B cell (primary cell): Measurements from ENCODE around the gene AGAP1. TPM values are rescaled to one million over a fixed set of nuclear protein-coding genes. Genes with fewer than 3 reads are reported as not detected.
A peak's percentile ranks its signal among the peaks of the same experiment; 100 is the strongest.

ENCODE experiments used
- ATAC-seq: fragments of 200-7000 bp; cut with Tn5 transposase; one replicate; pipeline ENCODE4 v1.10.0; 2021; ENCODE audit warnings: low read depth, mild to moderate bottlenecking, moderate number of reproducible peaks, moderate library complexity
- CTCF ChIA-PET: fragments of 350-600 bp; sonication (Branson Sonifier 250); formaldehyde crosslinking; loops from one replicate; lab custom pipeline; 2021; ENCODE audit warnings: antibody characterized with exemption, inconsistent platforms; lab: Charles Lee
- POLR2A ChIA-PET: fragments of 350-600 bp; sonication (Branson Sonifier 250); formaldehyde crosslinking; loops from one replicate; lab custom pipeline; 2021; ENCODE audit warnings: antibody characterized with exemption; lab: Charles Lee
- DNase-seq: peaks from one replicate; pipeline ENCODE4 v3.0.0; 2013
- H2AFZ ChIP-seq: 2 replicates; pipeline ENCODE4 v1.6.1; 2012; ENCODE audit warnings: mild to moderate bottlenecking, low read depth, low read length; ENCODE audit not compliant: insufficient read depth, poor library complexity, severe bottlenecking
- H3K27ac ChIP-seq, 2 donors: 1 replicate in 1 of 2; 2 replicates in 1 of 2; pipeline ENCODE4 v1.5.1; 2012 to 2013; ENCODE audit warnings: low read length in 2 of 2, mild to moderate bottlenecking in 2 of 2, moderate library complexity in 1 of 2
- H3K27me3 ChIP-seq, 4 experiments: fragments of 200-600 bp in 1 of 4; sonication (generic) in 1 of 4; replicated peaks in 1 of 4; 1 replicate in 2 of 4; 2 replicates in 2 of 4; pipeline versions ENCODE4 v1.6.1 to v1.7.0; 2013 to 2016; ENCODE audit warnings: low read length in 3 of 4, mild to moderate bottlenecking in 2 of 4, mixed read lengths in 1 of 4, moderate library complexity in 1 of 4; ENCODE audit not compliant: insufficient read depth in 4 of 4, control insufficient read depth in 3 of 4; ENCODE audit errors: control extremely low read depth in 1 of 4
- H3K36me3 ChIP-seq, 2 experiments: replicated peaks in 1 of 2; 1 replicate in 1 of 2; 2 replicates in 1 of 2; pipeline versions ENCODE4 v1.6.1 to v1.7.1; 2013; ENCODE audit warnings: low read length in 1 of 2; ENCODE audit not compliant: insufficient read depth in 2 of 2, control insufficient read depth in 1 of 2; ENCODE audit errors: control extremely low read depth in 1 of 2, extremely low read depth in 1 of 2
- H3K4me1 ChIP-seq, 2 donors: fragments of 200-600 bp in 1 of 2; sonication (generic) in 1 of 2; 1 replicate in 1 of 2; 2 replicates in 1 of 2; pipeline versions ENCODE4 v1.5.1 to v1.6.1; 2013 to 2017; ENCODE audit warnings: low read length in 2 of 2; ENCODE audit not compliant: control insufficient read depth in 2 of 2, insufficient read depth in 2 of 2
- H3K4me2 ChIP-seq: replicated peaks from 2 replicates; pipeline ENCODE3; 2012; ENCODE audit warnings: mild to moderate bottlenecking, low read depth, low read length; ENCODE audit not compliant: poor library complexity, severe bottlenecking
- H3K4me3 ChIP-seq, 5 experiments: fragments of 200-600 bp in 1 of 5; sonication (generic) in 1 of 5; 1 replicate in 3 of 5; 2 replicates in 2 of 5; pipeline versions ENCODE4 v1.5.1 to v1.7.0; 2011 to 2016; ENCODE audit warnings: low read length in 4 of 5, mild to moderate bottlenecking in 4 of 5, low read depth in 2 of 5, control low read depth in 1 of 5, moderate library complexity in 1 of 5; ENCODE audit not compliant: insufficient read depth in 1 of 5; ENCODE audit errors: control extremely low read depth in 1 of 5, extremely low read depth in 1 of 5
- H3K79me2 ChIP-seq: fragments of 200-600 bp; sonication (generic); one replicate; pipeline ENCODE4 v1.6.0; 2016; ENCODE audit warnings: low read length; ENCODE audit not compliant: control insufficient read depth, insufficient read depth
- H3K9ac ChIP-seq: fragments of 200-600 bp; sonication (generic); 2 replicates; pipeline ENCODE4 v1.6.1; 2017; ENCODE audit warnings: mild to moderate bottlenecking, low read length, moderate library complexity
- H3K9me3 ChIP-seq, 3 donors: one replicate each; pipeline versions ENCODE4 v1.6.1 to v1.7.1; 2013; ENCODE audit warnings: low read length in 2 of 3; ENCODE audit not compliant: control insufficient read depth in 2 of 3, insufficient read depth in 1 of 3; ENCODE audit errors: control extremely low read depth in 1 of 3
- H4K20me1 ChIP-seq: 2 replicates; pipeline ENCODE4 v1.6.0; 2012; ENCODE audit warnings: mild to moderate bottlenecking, low read length; ENCODE audit not compliant: insufficient read depth, control insufficient read depth, poor library complexity, severe bottlenecking
- H3K27ac Mint-ChIP-seq: one replicate; pipeline ENCODE4 v1.8.0; 2021; ENCODE audit warnings: mixed read lengths
- H3K27me3 Mint-ChIP-seq: one replicate; pipeline ENCODE4 v1.8.0; 2021; ENCODE audit warnings: mixed read lengths
- H3K4me1 Mint-ChIP-seq: one replicate; pipeline ENCODE4 v1.8.0; 2021; ENCODE audit warnings: mixed read lengths
- H3K4me3 Mint-ChIP-seq: one replicate; pipeline ENCODE4 v1.8.0; 2021; ENCODE audit warnings: mixed read lengths
- H3K9me3 Mint-ChIP-seq: one replicate; pipeline ENCODE4 v1.8.0; 2022; ENCODE audit warnings: mixed read lengths; ENCODE audit not compliant: insufficient read depth
- EZH2 ChIP-seq: IDR thresholded peaks from 2 replicates; pipeline ENCODE4 v1.6.1; 2012; ENCODE audit warnings: borderline replicate concordance, low read depth, mild to moderate bottlenecking, moderate library complexity, low read length; ENCODE audit not compliant: insufficient read depth, poor library complexity, severe bottlenecking
- WGBS: methylation state at CpG from one replicate; pipeline ENCODE4 v1.1.5; 2013; ENCODE audit warnings: missing lambda C conversion rate; ENCODE audit not compliant: insufficient coverage; 5-methylcytosine and 5-hydroxymethylcytosine counted together
- intact Hi-C: fragments of 100-400 bp; cut with micrococcal nuclease; formaldehyde crosslinking; loops from one replicate; pipeline ENCODE4 v1.10.0; 2022
- polyA plus RNA-seq: library from polyadenylated mRNA; depleted of rRNA; stranded (reverse); fragments of >200 nt; gene quantifications from 2 replicates; pipeline ENCODE4 v1.2.3, GENCODE V29; 2012
- total RNA-seq, 2 donors: library from RNA; stranded (reverse); fragments of 120-200 nt in 1 of 2; gene quantifications; 1 replicate in 1 of 2; 2 replicates in 1 of 2; pipeline versions ENCODE4 v1.2.3 to v1.2.4, GENCODE V29; 2013 to 2022
- TF ChIP-seq, protein P1 (sequence below): fragments of 200-600 bp; IDR thresholded peaks from one replicate; pipeline ENCODE4 v1.8.0; 2022; ENCODE audit warnings: antibody characterized with exemption, mild to moderate bottlenecking

The AGAP1 gene
- total and polyA plus RNA-seq, 2 donors (not counting 1 experiment from before 2014, with no cell fraction given), result 0.01 TPM; not detected in 1

DNA sequence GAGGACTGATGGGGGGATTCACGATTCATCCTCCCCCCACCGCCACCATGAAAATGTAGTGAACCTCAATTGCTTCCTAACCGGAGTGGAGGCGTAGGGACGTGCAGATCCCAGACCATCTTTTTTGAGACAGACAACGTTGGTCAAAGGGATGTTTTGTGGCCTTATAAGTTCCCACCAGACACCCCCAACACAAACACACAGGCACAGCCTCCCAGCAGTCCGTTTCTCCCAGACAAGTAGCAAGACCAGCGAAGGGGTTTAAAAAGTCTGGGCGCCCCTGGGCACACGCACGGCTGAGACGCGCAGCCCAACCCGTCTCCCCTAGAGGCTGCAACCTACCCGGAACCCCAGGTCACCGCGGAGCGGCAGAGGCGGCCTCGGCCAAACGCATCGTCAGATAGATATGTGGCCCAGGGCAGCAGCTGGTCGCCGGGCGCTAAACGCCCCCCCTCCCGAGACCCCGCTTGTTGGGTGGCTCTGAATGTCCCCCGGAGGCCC lies 673.0 kb downstream of the AGAP1 start:
- Mint-ChIP-seq H3K9me3 (no peaks in the 10 kb centered on the region), H3K4me3 (no peak overlapping the region), H3K4me1 (peaks cover 10% of the 10 kb centered on the region), H3K27ac (no peak overlapping the region), H3K27me3 (peaks cover 53% of the 10 kb centered on the region)
- no peaks in the 10 kb centered on the region for H3K36me3 ChIP-seq
- CTCF ChIA-PET, result no interaction called here
- no peak overlapping the region for H3K27ac ChIP-seq
- no peaks in the 10 kb centered on the region for H4K20me1 ChIP-seq
- DNase-seq, result no peak
- TF ChIP-seq EZH2, result no peak
- TF ChIP-seq, protein P1, sequence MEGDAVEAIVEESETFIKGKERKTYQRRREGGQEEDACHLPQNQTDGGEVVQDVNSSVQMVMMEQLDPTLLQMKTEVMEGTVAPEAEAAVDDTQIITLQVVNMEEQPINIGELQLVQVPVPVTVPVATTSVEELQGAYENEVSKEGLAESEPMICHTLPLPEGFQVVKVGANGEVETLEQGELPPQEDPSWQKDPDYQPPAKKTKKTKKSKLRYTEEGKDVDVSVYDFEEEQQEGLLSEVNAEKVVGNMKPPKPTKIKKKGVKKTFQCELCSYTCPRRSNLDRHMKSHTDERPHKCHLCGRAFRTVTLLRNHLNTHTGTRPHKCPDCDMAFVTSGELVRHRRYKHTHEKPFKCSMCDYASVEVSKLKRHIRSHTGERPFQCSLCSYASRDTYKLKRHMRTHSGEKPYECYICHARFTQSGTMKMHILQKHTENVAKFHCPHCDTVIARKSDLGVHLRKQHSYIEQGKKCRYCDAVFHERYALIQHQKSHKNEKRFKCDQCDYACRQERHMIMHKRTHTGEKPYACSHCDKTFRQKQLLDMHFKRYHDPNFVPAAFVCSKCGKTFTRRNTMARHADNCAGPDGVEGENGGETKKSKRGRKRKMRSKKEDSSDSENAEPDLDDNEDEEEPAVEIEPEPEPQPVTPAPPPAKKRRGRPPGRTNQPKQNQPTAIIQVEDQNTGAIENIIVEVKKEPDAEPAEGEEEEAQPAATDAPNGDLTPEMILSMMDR, result no peak
- intact Hi-C loops, result no loop called here
- H3K4me2 ChIP-seq, result no peak overlapping the region
- 9% methylated on average over 27 of the region's 29 CpGs for WGBS
- POLR2A ChIA-PET, result no interaction called here
- no peak for ATAC-seq
- no peaks in the 10 kb centered on the region for H3K79me2 ChIP-seq
- H3K9ac ChIP-seq, result no peak overlapping the region
- H3K4me1 ChIP-seq, result peaks cover 0 to 12% of the 10 kb centered on the region in 2 donors
- H2AFZ ChIP-seq, result no peak overlapping the region
- H3K9me3 ChIP-seq, result peaks cover 0 to 34% (median 0%) of the 10 kb centered on the region in 3 donors
- H3K27me3 ChIP-seq, result peaks cover 0 to 78% (median 40%) of the 10 kb centered on the region in 4 experiments
- no peak overlapping the region for H3K4me3 ChIP-seq

DNA sequence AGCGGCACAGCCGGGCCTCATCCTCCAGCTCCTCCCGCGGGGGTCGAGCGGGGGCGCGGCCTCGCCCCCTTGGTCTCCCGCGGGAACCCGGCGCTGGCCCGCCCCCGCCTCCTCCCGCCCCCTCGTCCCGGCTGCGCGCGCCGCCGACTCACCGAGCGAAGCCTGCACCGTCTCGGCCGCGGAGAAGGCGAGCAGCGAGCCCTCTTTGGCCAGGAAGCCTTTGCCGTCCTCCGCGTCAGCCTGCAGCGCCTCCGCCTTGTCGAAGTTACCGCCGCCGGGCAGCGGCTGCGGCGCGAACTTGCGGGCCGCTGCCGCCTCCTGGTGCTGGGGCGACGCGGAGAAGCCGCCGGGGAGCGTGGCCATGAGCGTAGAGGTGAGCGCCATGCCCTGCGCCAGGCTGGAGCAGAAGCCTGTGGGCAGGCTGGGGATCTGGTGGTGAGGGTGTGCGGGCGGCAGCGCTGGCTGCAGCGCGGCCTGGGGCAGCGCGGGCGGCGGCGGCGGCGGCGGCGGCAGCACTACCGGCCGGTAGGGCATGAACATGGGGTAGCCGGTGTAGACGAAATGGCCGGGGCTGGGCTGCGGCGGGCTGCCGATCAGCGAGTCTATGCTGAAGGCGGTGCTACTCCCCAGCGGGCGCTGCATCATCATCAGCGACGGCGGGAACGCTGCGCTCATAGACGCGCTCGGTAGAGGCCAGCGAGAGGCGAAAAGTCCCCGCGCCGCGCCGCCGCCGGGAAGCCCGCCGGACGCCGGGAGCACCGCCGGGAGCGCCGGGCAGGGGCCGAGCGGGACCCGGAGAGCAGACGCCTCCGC lies 673.7 kb downstream of the AGAP1 start:
- Mint-ChIP-seq H3K4me3 (no peak overlapping the region), H3K9me3 (no peaks in the 10 kb centered on the region), H3K4me1 (peaks cover 10% of the 10 kb centered on the region), H3K27ac (no peak overlapping the region), H3K27me3 (peaks cover 58% of the 10 kb centered on the region)
- H3K79me2 ChIP-seq, result no peaks in the 10 kb centered on the region
- peaks cover 0 to 12% of the 10 kb centered on the region in 2 donors for H3K4me1 ChIP-seq
- CTCF ChIA-PET, result no interaction called here
- H3K4me2 ChIP-seq, result peak overlapping the region; percentile 37
- H3K27me3 ChIP-seq, result peaks cover 0 to 77% (median 38%) of the 10 kb centered on the region in 4 experiments
- DNase-seq (no peak), ATAC-seq (no peak)
- no peak overlapping the region for H2AFZ ChIP-seq
- no peak overlapping the region for H3K9ac ChIP-seq
- POLR2A ChIA-PET, result no interaction called here
- 11% methylated on average over 107 of the region's 112 CpGs for WGBS
- no peak overlapping the region for H3K4me3 ChIP-seq
- no peaks in the 10 kb centered on the region for H3K36me3 ChIP-seq
- TF ChIP-seq EZH2, result no peak
- TF ChIP-seq, protein P1, result no peak
- H4K20me1 ChIP-seq, result no peaks in the 10 kb centered on the region
- no peak overlapping the region for H3K27ac ChIP-seq
- H3K9me3 ChIP-seq, result peaks cover 0 to 31% (median 0%) of the 10 kb centered on the region in 3 donors
- intact Hi-C loops, result no loop called here
